Adrenal gland (tissue), 5 donors: ENCODE data around the gene MECR.
"Not testable (repeated sequence)": the region's sequence is repeated elsewhere in the genome, so short reads cannot be mapped to it uniquely, and the experiment has no call there.

Experiments used
- CTCF ChIP-seq, 6 experiments: fragments of 450-650 bp in 4 of 6; fragments of 200-600 bp in 2 of 6; sonication (generic) in 1 of 6; IDR thresholded peaks; 1 replicate in 5 of 6; 2 replicates in 1 of 6; pipeline versions ENCODE4 v1.5.1 to v1.8.0; 2016 to 2021; ENCODE audit warnings: antibody characterized with exemption in 6 of 6, mild to moderate bottlenecking in 2 of 6, moderate library complexity in 1 of 6
- POLR2A ChIP-seq, 2 donors: fragments of 450-650 bp; IDR thresholded peaks; one replicate each; pipeline ENCODE4 v1.6.1; 2017; ENCODE audit warnings: antibody characterized with exemption in 2 of 2, mild to moderate bottlenecking in 2 of 2, moderate library complexity in 1 of 2
- donor health status: DM: no; HTN: no; CAD: no.

GRCh38 chr1:29222260-29222659, 8.5 kb downstream of the MECR start:
- TF ChIP-seq POLR2A, CTCF (IDR thresholded peaks at IDR 0.05): not testable (repeated sequence)
